Gastroesophageal sphincter (tissue), 3 donors: Measurements from ENCODE around the gene ADGRG3.

ENCODE experiments used
- CTCF ChIP-seq, 4 experiments: fragments of 200-600 bp in 2 of 4; fragments of 450-650 bp in 2 of 4; sonication (generic) in 1 of 4; IDR thresholded peaks; one replicate each; pipeline ENCODE4 v1.5.1; 2017 to 2019; ENCODE audit warnings: antibody characterized with exemption in 4 of 4, mild to moderate bottlenecking in 2 of 4, moderate library complexity in 2 of 4
- EP300 ChIP-seq: sonication (generic); formaldehyde crosslinking; IDR thresholded peaks from one replicate; pipeline ENCODE4 v1.6.1; 2017; ENCODE audit warnings: antibody characterized with exemption, mild to moderate bottlenecking
- POLR2A ChIP-seq, 2 donors: fragments of 450-650 bp; IDR thresholded peaks; one replicate each; pipeline ENCODE4 v1.6.1; 2017; ENCODE audit warnings: antibody characterized with exemption in 2 of 2, mild to moderate bottlenecking in 2 of 2, moderate library complexity in 1 of 2

- TF ChIP-seq CTCF (IDR thresholded peaks at IDR 0.05) (no peak), POLR2A (IDR thresholded peaks at IDR 0.05) (no peak), EP300 (no peak)
Measured at GRCh38 chr16:57639172-57639887, 28.8 kb upstream of the ADGRG3 start.
